Measurements from ENCODE around the gene NDUFA12.

Gene NDUFA12

DNA sequence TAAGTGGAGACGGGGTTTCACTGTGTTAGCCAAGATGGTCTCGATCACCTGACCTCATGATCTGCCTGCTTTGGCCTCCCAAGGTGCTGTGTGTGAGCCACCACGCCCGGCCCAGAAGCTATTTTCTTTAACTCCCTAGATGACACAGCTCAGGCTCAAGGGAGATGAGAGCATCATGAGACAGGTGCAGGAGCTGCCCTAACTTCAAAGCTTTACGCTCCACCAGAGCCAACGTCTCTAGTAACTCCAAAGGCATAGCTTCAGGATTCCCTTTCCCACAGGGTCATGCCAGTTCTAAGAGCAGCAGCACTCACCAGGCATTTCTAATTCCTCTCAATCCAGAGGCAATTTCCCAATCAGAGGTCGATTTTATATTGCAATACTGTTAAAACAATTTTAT is 21.0 kb downstream of the NDUFA12 start:
- no peak for DNase-seq (ENCODE audit: low read depth in 1 of 2, low spot score in 1 of 2)

DNA sequence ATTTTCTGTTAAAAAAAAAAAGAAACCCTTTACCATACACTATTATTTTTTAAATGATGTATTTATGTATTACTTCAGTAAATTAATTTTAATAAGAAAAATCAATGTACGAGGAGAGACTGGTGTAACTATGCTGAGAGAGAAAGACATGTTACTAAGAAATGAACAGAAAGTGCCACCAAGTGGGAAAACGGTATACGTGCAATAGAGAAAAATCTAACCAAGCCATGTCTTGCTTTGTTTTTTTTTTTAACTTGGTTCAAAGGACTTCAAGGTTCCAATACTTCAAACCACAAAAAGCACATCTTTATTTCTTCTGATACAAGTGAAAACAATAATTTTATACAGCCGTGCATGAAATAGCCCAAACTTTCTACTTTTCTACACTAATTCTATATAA is 22.9 kb downstream of the NDUFA12 start:
- no peak for DNase-seq (ENCODE audit: low read depth in 1 of 2, low spot score in 1 of 2)

DNA sequence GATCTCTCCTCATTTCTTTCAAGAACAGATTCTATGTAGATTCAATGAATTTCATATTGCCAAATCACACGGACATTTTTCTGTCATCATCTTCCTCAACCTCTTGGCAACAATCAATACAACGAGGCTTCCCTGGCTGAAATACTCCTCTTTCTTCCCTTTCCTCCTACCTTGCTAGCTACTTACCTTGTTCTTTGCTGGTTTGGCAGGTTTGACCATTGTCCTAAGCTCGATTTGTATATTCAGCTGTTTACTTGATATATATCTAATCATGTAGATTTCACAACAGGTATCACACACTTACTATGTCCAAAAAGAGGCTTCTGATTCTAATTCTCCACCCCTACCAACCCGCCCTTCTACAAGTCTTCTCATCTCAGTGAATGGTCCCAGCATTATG is 23.6 kb downstream of the NDUFA12 start:
- no peak for DNase-seq (ENCODE audit: low read depth in 1 of 2, low spot score in 1 of 2)

DNA sequence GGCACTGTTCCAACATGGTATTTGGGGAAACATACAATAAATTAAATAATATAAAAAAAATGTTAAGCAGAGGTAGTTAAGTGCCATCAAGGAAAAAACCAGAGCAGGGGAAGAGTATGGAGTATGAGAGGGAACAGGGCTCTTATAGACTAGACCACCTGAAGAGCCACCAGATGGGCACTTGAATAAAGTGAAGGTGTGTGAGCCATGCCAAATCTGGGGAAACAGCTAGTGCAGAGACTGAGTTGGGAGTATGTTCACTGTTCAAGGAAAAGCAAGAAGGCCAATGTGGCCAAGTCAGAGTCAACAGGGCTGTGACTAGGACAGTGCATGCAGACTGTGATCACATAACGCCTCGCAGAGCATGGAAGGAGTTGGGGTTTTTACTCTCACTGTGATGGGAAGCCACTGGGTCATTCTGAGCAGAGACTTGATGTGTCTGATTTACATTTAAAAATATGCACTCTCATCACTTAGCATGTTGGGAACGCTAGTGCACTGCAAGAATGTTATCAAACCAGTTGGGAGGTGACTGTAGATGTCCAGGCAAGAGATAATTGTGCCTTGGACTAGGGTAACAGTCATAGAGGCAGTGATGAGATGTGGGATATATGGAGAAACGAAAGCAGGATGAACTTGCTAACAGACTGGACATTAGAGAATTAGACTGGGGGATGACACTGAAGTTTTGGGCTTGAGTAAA is 25.6 kb downstream of the NDUFA12 start:
- no peak for DNase-seq (ENCODE audit: low read depth in 1 of 2, low spot score in 1 of 2)

DNA sequence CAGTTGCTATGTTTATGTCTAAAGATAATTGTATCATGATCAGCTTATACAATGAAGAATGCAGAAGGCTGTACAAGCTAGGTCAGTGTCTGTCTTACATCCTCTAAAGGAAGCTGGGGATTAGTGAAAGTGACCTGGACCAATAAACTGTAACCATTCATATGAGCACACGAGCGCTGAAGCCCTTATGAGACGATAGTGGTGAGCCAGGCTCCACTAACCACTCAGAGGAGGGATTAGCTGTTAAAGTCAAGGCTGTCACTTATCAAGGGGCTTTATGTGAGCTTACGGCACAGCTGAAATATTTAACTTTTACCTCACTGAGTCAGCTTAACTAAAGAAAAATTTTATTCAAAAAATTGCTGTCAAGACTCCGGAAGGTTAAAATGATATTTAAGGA is 30.3 kb downstream of the NDUFA12 start:
- DNase-seq (ENCODE audit: low read depth in 1 of 2, low spot score in 1 of 2), result no peak

DNA sequence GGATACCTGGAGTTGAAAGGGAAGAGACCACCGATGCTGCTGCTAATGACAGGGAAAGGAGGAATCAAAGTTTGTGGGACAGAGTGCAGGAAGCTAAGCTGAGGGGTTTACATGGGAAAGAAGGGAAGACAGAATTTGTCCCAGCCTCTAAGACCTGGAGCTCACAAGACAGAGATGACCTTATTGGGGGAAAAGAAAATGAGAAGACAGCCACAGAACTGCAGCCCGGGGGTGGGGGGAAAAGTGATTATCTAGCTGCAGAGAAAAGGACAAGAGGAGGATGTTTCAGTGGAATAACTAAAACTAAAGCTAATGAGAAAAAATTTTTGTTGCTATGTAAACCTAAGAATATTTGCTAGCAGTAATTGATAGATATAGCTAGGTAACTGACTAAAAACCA is 30.7 kb downstream of the NDUFA12 start:
- DNase-seq (ENCODE audit: low read depth in 1 of 2, low spot score in 1 of 2), result no peak

DNA sequence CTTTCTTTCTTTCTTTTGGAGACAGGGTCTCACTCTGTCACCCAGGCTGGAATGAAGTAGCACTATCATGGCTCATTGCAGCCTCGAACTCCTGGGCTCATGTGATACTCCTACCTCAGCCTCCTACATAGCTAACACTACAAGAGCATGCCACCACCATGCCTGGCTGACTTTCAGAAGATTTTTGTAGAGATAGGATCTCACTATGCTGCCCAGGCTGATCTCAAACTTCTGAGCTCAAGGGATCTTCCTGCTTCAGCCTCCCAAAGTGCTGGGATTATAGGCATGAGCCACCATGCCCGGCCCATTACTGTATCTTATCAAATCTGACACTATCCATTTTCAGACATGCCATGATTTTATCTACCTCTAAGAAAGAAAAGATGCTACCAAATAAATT is 31.6 kb downstream of the NDUFA12 start:
- DNase-seq (ENCODE audit: low read depth in 1 of 2, low spot score in 1 of 2), result no peak

DNA sequence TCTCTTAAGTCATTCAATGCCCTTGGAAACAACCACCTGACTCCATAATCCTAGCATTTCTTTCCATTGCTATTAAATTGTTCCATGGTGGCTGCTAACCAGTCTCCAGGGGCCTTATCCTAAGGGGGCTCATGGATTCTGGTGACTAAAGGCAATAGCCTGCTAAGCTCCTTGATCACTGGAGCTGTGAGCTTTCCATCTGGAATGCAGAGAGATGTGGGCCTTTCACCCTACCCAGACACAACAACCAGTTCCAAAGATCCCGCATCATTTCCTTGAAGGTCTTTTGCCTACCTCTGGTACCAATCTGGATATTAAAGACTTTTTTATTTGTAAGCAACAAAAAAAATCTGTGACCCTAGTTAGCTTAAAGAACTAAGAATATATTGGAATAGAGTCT is 32.9 kb downstream of the NDUFA12 start:
- no peak for DNase-seq (ENCODE audit: low read depth in 1 of 2, low spot score in 1 of 2)

DNA sequence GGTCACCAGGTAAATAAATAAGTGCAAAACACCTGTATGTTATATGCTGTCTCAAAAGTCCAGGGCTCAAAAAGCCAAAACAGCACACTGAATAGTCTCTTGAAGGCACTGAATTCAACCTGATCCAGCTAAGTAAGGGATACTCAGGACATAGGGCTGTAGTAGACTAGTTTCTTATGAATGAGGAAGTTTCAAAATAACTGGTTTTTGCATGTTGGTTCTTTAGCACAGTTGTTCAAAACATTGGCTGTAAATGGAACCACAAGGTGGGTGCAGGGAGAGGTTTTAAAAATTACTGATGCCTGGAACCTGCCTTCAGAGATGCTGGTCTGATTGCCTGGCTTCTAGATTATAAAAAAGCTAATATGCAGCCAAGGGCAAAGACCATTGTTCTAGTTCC is 34.1 kb downstream of the NDUFA12 start:
- no peak for DNase-seq (ENCODE audit: low read depth in 1 of 2, low spot score in 1 of 2)

DNA sequence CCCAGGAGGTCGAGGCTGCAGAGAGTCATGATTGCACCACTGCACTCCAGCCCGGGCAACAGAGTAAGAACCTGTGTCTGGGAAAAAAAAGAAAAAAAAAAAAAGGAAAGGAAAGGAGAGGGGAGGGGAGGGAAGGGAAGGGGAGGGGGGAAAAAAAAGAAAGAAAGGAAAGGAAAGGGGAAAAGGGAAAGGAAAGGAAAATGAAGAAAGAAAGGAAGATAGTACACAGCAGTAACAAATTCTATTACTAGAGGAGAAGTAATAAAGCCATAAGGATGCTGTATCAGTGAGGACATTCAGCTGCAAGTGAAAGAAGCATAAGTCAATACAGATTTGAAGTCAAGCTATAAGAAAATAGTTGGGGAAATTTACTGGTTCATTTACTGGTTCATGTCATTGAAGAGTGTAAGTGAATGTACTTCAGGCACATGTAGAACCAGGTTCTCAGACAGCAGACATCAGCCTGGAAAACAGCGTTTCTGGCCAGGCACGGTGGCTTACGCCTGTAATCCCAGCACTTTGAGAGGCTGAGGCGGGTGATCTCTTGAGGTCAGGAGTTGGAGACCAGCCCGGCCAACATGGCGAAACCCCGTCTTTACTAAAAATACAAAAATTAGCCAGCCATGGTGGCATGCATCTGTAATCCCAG is 37.4 kb downstream of the NDUFA12 start:
- no peak for DNase-seq (ENCODE audit: low read depth in 1 of 2, low spot score in 1 of 2)

DNA sequence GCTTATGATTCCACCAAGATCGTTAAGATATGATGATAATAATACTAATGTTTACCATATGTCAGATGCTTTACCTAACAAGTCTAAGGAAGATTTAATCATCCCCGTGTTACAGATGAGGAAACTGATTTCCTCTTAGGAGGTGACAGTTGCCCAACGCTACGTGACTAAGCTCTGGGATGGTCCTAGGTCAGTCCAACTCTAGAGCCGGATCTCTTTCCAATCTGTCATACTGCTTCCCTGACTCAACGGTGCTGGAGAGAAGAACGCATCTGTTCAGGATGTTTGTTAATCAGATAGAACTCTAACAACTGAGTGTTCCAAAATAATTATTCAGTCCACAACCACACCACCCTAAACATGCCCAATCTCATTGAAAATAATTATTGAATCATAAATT is 39.8 kb downstream of the NDUFA12 start:
- DNase-seq (ENCODE audit: low read depth in 1 of 2, low spot score in 1 of 2), result no peak

DNA sequence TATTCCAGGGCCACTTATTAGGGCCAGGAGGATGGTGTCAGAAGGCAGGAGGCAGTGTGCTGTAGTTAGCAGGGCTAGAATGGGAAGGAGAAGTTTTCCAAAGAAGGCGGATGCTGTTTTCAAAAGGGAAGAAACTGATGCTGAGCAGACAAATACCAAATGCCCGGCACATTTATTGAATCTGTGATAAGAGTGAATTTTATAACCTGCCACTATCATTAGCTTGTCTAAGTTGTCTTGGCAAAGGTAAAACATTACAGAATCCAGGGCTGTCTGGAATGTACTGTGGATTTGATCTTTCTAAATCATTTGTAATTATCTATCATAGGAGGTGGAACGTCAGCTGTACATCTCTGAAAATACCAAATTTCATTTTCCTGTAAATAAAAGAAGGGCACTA is 40.8 kb downstream of the NDUFA12 start:
- no peak for DNase-seq (ENCODE audit: low read depth in 1 of 2, low spot score in 1 of 2)

DNA sequence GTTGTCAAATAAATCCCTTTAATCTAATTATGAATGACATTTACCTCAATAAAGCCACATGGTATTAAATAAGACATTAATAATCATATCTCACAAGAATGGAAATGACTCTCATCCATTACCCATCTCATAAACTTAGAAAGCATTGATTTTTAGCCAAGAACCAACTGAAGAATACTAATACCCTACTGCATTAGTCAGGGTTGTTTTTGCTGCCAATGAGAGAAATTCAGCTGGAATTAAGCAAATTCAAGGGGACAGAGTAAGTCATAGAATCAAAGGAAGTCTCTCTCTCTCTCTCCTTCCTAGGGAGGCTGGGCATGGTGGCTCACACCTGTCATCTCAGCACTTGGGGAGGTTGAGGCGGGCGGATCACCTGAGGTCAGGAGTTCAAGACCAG is 41.6 kb downstream of the NDUFA12 start:
- no peak for DNase-seq (ENCODE audit: low read depth in 1 of 2, low spot score in 1 of 2)

DNA sequence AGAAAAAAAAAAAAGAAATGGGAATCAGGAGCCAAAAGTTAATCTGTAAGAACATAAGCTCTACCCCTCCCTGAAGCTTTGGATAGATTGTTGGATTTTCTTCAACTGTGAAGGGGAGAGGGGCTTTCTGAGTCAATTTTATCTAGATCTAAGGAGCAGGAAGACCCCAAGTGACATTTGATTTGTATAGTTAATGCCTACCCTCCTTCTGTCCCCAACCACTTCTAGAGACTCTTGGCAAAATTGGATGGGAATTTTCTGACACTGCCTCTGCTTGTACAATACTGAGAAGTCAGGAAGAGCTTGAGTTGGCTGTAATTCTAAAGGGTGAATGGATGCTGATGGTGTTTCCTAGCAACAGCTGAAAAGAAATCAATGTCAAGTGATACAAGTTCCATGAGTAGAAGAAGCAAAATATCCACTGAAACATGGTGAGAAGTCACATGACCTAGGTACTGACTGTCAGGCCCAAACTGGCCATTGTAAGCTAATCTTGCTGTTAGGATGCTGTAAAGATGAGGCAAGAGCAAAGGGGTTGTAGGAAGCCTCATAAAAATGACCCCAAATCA is 42.2 kb downstream of the NDUFA12 start:
- no peak for DNase-seq (ENCODE audit: low read depth in 1 of 2, low spot score in 1 of 2)

DNA sequence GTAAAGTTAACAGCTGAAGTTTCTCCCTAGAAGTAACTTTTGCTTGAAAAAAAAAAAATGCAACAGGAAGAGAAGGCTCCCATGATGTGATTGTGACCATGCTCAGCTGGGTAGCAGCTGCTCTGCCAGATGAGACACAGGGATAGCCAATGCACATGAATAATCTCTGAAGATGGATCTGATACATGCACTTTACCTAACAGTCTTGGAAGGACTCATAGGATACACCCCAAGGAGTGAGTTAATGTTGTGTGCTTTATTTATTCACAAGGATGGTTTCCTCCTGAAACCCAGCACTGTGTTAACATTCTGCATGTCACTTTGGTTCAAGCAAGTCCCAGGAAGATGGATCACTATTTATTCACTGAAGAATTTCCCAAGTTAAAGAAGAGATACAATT is 46.5 kb downstream of the NDUFA12 start:
- DNase-seq (ENCODE audit: low read depth in 1 of 2, low spot score in 1 of 2), result no peak

DNA sequence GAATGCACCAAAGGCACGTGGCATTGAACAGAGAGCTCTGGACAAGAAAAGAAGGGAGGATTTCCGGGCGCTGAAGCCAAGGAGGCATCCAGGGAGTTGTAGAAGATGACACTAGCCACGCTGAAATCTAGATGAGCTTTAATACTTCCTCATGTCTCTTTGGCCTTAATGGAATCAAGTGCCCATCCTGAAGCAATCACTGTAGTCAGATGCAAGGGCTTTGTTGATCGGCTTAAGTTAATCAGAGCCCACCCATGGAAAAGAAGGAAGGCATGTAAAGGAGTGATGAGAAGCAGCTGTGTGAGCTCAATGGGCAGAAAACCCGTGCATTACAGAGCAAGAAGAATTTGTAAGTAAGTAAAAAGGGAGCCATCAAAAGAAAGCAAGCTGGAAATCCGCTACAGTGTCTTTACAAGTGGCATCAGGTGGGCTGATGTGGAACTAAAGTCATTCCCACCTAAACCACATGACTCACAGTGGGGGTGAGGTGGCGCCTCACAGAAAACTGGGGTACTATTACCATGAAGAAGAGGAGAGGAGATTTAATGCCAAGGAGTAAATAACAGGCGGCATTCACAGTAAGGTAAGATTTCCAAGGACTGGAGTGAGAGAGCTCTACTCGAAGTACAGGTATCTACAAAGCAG is 48.4 kb downstream of the NDUFA12 start:
- DNase-seq (ENCODE audit: low read depth in 1 of 2, low spot score in 1 of 2), result no peak

DNA sequence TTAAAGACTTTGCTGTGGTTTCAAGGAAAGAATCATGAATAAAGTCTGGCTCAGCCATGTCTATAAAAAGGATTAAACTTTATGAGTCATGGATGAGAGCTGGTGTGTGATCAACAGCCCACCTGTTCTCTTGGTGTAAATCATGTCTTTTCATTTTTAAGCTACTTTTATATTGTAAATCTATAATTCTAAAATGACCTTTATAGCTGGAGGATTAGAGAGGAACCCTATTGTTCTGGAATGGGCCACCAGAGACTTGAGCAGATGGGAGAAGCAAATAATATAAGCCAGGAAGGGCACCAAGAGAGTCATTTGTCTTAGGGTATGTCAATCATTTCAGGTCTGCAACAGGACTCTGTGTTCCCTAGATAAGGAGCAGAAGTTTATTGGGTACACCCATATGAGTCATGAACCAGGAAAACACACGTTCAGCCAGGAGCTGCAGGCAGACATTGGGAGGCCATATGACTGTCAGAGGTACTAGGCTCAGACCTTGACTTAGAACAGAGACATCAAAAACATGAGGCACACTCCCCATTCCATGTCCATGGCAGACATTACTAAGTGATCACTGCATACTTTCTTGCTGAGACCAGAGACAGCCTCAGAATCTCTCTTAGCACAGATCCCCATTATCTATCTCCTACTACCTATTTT is 49.3 kb downstream of the NDUFA12 start:
- no peak for DNase-seq (ENCODE audit: low read depth in 1 of 2, low spot score in 1 of 2)

DNA sequence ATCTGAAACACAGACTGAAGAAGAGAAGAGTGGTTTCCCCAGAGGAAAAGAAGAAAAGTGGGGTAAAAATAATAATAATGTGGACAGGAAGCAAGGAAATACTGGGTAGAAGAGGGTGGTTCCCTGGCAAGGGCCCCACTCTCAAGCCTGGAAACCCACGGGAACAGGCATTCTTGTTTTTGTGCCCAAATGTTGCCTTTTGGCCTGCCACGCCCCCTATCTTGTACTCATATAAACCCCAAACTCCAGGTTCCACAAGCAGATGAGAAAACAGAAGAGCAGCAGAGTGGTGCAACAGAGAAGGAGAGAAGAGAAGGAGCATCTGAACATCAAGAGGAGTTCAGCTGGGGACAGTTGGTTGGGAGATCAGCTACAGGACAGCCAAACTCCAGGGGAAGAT is 51.2 kb downstream of the NDUFA12 start:
- no peak for DNase-seq (ENCODE audit: low read depth in 1 of 2, low spot score in 1 of 2)

DNA sequence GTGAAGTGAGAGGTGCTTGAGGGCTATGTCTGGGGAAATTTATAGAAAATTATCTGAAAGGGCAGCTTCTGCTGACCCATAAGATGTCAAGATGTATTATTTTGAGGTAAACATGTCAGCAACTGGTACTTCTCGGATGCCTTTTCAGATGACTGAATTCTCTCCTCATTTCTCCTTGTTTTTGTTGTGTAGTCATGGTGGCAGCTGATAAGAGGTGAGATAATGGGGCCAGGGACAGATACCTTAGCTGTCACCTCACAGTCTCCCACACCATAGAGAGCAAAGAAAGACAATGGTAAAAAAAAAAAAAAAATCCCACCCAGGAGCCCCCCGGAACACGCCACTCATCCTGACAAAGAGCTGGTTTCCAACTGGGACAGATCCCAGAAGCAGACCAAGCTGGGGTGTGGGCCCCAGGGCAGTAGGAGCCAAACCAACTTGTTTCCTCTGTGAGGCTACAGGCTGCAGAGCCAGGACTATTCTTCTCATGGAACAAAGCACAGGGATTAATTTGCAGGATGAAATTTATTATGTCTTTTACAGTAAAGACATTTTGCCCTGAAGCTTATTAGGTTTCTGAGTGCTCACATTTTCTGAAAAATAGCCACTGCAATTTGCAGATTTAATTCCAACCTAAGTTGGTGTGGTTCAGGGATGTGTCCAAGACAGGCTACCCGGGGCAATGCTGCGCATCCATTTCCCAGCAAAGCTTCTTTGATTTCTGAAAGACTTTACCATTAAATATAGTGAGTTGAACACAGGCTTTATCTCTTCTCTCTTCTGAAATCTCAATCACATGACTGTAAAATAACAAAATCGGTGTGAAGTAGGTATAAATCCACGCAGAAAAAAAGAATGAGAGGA is 52.2 kb downstream of the NDUFA12 start:
- DNase-seq (ENCODE audit: low read depth in 1 of 2, low spot score in 1 of 2), result no peak

DNA sequence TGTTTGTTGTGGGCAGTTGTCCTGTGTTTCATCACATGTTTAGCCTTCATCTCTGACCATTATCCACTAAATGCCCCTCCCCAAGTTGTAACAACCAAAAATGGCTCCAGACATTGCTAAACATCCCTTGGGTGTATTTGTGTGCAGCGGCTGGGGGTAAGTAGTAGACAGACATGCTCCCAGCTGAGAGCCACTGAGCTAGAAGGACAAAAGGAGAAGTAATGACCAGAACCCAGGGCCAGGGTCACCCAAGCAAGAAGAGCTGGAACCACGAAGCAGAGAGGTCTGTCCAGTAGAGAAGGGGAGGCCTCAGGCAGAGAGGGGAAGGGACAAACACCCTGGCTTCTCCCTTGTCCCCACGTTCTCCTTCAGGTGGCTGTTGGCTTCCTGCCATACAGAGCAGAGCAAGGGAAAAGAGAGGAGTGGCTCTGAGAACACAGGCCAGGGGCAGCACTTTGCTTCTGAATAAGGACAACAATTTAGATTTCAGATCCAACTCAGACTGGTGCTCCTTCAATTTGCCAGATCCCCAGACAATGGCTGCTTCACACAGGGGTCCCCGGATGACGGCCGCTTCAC is 55.2 kb downstream of the NDUFA12 start:
- no peak for DNase-seq (ENCODE audit: low read depth in 1 of 2, low spot score in 1 of 2)

DNA sequence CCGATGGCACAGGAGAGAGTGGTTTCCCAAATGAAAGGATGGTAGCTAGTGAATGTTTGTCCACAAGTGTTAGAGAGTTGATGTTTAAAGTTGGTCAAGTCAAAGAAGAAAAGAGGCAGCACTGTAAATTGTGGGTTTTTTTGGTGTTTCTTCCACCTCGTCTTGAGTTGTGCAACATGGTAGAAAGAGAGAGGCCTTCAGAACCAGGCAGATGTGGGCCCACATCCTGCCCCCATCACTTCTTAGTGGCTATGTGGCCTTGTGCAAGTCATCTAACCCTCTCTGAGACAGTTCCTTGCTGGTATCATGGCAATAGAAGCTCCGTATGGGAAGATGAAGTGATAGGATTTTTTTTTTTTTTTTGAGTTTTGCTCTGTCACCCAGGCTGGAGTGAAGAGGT is 60.8 kb downstream of the NDUFA12 start:
- DNase-seq (ENCODE audit: low read depth in 1 of 2, low spot score in 1 of 2), result no peak
